ENCODE results near the gene CRYGB. TPM values are rescaled to one million over a fixed set of nuclear protein-coding genes. Genes with fewer than 3 reads are reported as not detected.
"Not testable (repeated sequence)": the region's sequence is repeated elsewhere in the genome, so short reads cannot be mapped to it uniquely, and the experiment has no call there.

CRYGB gene
- total and polyA plus RNA-seq, 8 donors = not detected

DNA sequence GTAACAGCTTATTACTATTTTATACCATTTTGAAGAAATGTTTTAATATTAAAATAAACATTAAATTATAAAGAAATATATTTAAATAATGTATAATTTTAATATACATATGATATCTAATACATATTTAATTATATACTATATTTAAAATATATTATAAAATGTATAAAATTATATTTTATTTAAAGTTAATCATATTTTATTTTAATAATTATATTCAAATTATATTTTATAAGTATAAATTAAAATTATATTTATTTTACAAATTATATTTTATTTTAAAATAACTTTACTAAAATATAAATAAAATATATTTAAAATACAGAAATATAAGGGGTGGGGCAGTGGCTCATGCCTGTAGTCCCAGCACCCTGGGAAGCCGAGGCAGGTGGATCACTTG lies 23.7 kb downstream of the CRYGB start:
- Histone ChIP-seq H3K4me1 (no peaks in the 10 kb centered on the region), H3K4me3 (no peak overlapping the region), H3K9me3 (no peaks in the 10 kb centered on the region), H3K27ac (no peak overlapping the region), H3K27me3 (no peaks in the 10 kb centered on the region), H3K36me3 (no peaks in the 10 kb centered on the region)
- no peak for TF ChIP-seq CTCF (IDR thresholded peaks at IDR 0.05)
- FAIRE-seq (peak; percentile 99), ATAC-seq (no peak), DNase-seq (no peak)
- intact Hi-C loops (cut with DNase I) = no loop called here
- WGBS, 2 donors = 86 to 90% methylated on average over 1 of the region's 1 CpG

GRCh38 chr2:208118918-208119317 lies 27.0 kb downstream of the CRYGB start:
- intact Hi-C loops (cut with DNase I) = no loop called here
- Histone ChIP-seq H3K27ac (no peak overlapping the region), H3K4me1 (no peaks in the 10 kb centered on the region), H3K4me3 (no peak overlapping the region), H3K27me3 (no peaks in the 10 kb centered on the region), H3K36me3 (no peaks in the 10 kb centered on the region), H3K9me3 (no peaks in the 10 kb centered on the region)
- WGBS, 2 donors = 97% methylated on average over 3 of the region's 3 CpGs
- no peak for DNase-seq
- ATAC-seq = no peak
- no peak for TF ChIP-seq CTCF (IDR thresholded peaks at IDR 0.05)
- no peak for FAIRE-seq

GRCh38 chr2:208117390-208117789 lies 28.6 kb downstream of the CRYGB start:
- DNase-seq; FAIRE-seq; ATAC-seq; H3K9me3 ChIP-seq; H3K27me3 ChIP-seq; intact Hi-C loops (cut with DNase I); H3K4me1 ChIP-seq; H3K27ac ChIP-seq; H3K36me3 ChIP-seq; H3K4me3 ChIP-seq: not testable (repeated sequence)
- WGBS, 2 donors = 82 to 83% methylated on average over 11 of the region's 11 CpGs

DNA sequence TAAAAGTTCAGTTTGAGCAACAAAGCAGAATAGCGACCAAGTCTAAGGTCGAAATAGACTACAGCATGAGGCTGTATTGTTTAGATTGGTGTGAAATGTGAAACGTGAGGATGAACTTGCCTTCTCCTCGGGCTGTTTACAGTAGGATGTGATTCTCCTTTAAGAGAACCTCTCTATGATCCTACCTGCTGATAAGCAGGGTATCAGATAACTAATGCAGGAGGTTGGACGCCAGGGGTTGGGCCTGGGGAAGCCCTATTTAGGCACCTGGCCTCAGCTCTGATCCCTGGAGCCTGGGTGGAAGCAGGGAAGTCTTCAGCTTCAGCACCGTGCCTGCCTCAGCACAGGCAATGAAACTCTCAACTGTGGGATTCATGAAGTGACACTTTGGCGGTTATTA lies 33.0 kb downstream of the CRYGB start:
- FAIRE-seq = no peak
- H3K9me3 ChIP-seq = no peaks in the 10 kb centered on the region
- intact Hi-C loops (cut with DNase I) = no loop called here
- no peak overlapping the region for H3K4me3 ChIP-seq
- TF ChIP-seq CTCF (IDR thresholded peaks at IDR 0.05) = no peak
- H3K27me3 ChIP-seq = no peaks in the 10 kb centered on the region
- WGBS, 2 donors = 56 to 61% methylated on average over 7 of the region's 7 CpGs
- no peak overlapping the region for H3K27ac ChIP-seq
- H3K36me3 ChIP-seq = no peaks in the 10 kb centered on the region
- no peak for ATAC-seq
- H3K4me1 ChIP-seq = no peaks in the 10 kb centered on the region
- no peak for DNase-seq

DNA sequence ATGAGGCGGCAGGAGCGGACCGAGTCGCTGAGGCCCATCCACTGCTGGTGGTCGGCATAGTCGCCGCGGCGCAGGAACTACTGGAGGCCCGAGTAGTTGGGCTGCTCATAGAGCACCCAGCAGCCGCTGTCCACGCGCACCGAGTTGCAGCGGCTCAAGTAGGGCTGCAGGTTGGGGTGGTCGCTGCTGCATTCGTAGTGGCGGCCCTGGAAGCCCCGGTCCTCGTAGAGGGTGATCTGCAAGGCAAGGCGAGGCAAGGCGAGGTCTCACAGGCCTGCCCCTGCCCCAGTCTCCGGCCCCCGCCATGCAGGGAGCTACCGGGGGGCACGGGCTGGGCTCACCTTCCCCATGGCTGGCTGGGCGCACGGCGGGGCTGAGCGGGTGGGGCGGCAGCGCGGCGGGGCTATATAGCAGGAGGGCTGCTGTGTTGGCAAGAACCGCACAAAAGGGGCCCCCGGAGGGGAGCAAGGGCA lies 33.6 kb downstream of the CRYGB start:
- 28 to 34% methylated on average over 25 to 36 of the region's 36 CpGs for WGBS, 2 donors
- H3K9me3 ChIP-seq; H3K27ac ChIP-seq; H3K4me1 ChIP-seq; ATAC-seq; DNase-seq; H3K4me3 ChIP-seq; H3K36me3 ChIP-seq; FAIRE-seq; H3K27me3 ChIP-seq; intact Hi-C loops (cut with DNase I): not testable (repeated sequence)

- no peaks in the 10 kb centered on the region for H3K4me1 ChIP-seq
- H3K36me3 ChIP-seq = no peaks in the 10 kb centered on the region
- no peak for TF ChIP-seq CTCF (IDR thresholded peaks at IDR 0.05)
- H3K27ac ChIP-seq = no peak overlapping the region
- FAIRE-seq = no peak
- WGBS, 2 donors = 83 to 85% methylated on average over 3 of the region's 3 CpGs
- ATAC-seq = no peak
- no peak for DNase-seq
- no peak overlapping the region for H3K4me3 ChIP-seq
- intact Hi-C loops (cut with DNase I) = no loop called here
- no peaks in the 10 kb centered on the region for H3K9me3 ChIP-seq
- H3K27me3 ChIP-seq = no peaks in the 10 kb centered on the region
Observed at GRCh38 chr2:208103616-208104015, 42.3 kb downstream of the CRYGB start.
